HG02623 (cell line): Measurements from ENCODE around the gene AK5.

ENCODE experiments used
- ATAC-seq: cut with Tn5 transposase; IDR thresholded peaks from one replicate; pipeline ENCODE4 v1.9.1; 2021; ENCODE audit warnings: moderate library complexity; ENCODE audit not compliant: unreplicated experiment

AK5 gene

GRCh38 chr1:77348549-77348948 lies 66.7 kb downstream of the AK5 start:
- ATAC-seq = no peak

- no peak for ATAC-seq
Measured at GRCh38 chr1:77349275-77349674, 67.5 kb downstream of the AK5 start.

- no peak for ATAC-seq
Measured at GRCh38 chr1:77350012-77350770, 68.4 kb downstream of the AK5 start.

GRCh38 chr1:77354536-77354935 lies 72.7 kb downstream of the AK5 start:
- ATAC-seq = no peak

- ATAC-seq = no peak
Measured at GRCh38 chr1:77355010-77355409, 73.2 kb downstream of the AK5 start.

- ATAC-seq = no peak
Measured at GRCh38 chr1:77356136-77356535, 74.3 kb downstream of the AK5 start.

GRCh38 chr1:77360256-77360655 lies 78.4 kb downstream of the AK5 start:
- no peak for ATAC-seq

- no peak for ATAC-seq
Measured at GRCh38 chr1:77361621-77362020, 79.8 kb downstream of the AK5 start.

- ATAC-seq = no peak
Measured at GRCh38 chr1:77370161-77370560, 88.3 kb downstream of the AK5 start.

GRCh38 chr1:77370583-77371306 lies 88.9 kb downstream of the AK5 start:
- ATAC-seq = no peak

GRCh38 chr1:77371396-77371795 lies 89.6 kb downstream of the AK5 start:
- ATAC-seq = no peak

- ATAC-seq = no peak
Measured at GRCh38 chr1:77373702-77374101, 91.9 kb downstream of the AK5 start.

GRCh38 chr1:77375541-77375940 lies 93.7 kb downstream of the AK5 start:
- no peak for ATAC-seq

- no peak for ATAC-seq
Measured at GRCh38 chr1:77375990-77376389, 94.2 kb downstream of the AK5 start.

GRCh38 chr1:77378723-77379535 lies 97.1 kb downstream of the AK5 start:
- ATAC-seq = no peak

GRCh38 chr1:77382366-77382765 lies 100.5 kb downstream of the AK5 start:
- no peak for ATAC-seq

- ATAC-seq = no peak
Measured at GRCh38 chr1:77383236-77383635, 101.4 kb downstream of the AK5 start.

GRCh38 chr1:77385551-77385950 lies 103.7 kb downstream of the AK5 start:
- no peak for ATAC-seq

GRCh38 chr1:77386276-77386675 lies 104.5 kb downstream of the AK5 start:
- ATAC-seq = no peak

- ATAC-seq = no peak
Measured at GRCh38 chr1:77387553-77387952, 105.7 kb downstream of the AK5 start.

- no peak for ATAC-seq
Measured at GRCh38 chr1:77388661-77389060, 106.8 kb downstream of the AK5 start.

GRCh38 chr1:77392486-77392885 lies 110.7 kb downstream of the AK5 start:
- no peak for ATAC-seq
